SU-DHL-6 (cell line): ENCODE results near the gene HSPH1.

Experiments used
- H2AFZ ChIP-seq: fragments of 200-600 bp; sonication (generic); 2 replicates; pipeline ENCODE4 v1.6.1; 2014; ENCODE audit warnings: low read depth, mild to moderate bottlenecking, moderate library complexity, mixed read lengths, antibody characterized with exemption, low read length; ENCODE audit not compliant: severe bottlenecking
- H3F3A ChIP-seq: fragments of 200-600 bp; shearing (Covaris generic); 2 replicates; pipeline ENCODE4 v1.6.0; 2016; ENCODE audit warnings: antibody characterized with exemption, mild to moderate bottlenecking; ENCODE audit not compliant: insufficient read depth
- H3K27ac ChIP-seq: fragments of 200-600 bp; sonication (generic); 2 replicates; pipeline ENCODE4 v1.5.1; 2016; ENCODE audit warnings: low read depth, mild to moderate bottlenecking, low read length, moderate library complexity, mixed read lengths
- H3K27me3 ChIP-seq: fragments of 200-600 bp; sonication (generic), shearing (Covaris generic); 2 replicates; pipeline ENCODE4 v1.6.0; 2014; ENCODE audit warnings: mild to moderate bottlenecking, low read length
- H3K36me3 ChIP-seq: fragments of 200-600 bp; sonication (generic); 2 replicates; pipeline ENCODE4 v1.6.1; 2014; ENCODE audit warnings: mild to moderate bottlenecking, low read length, mixed read lengths
- H3K4me2 ChIP-seq: fragments of 300-600, 200-600 bp; shearing (Covaris generic), sonication (generic); 2 replicates; pipeline ENCODE4 v1.6.0; 2014; ENCODE audit warnings: low read length, low read depth, mild to moderate bottlenecking; ENCODE audit not compliant: poor library complexity, severe bottlenecking
- H3K4me3 ChIP-seq: fragments of 200-600 bp; sonication (generic); 2 replicates; pipeline ENCODE4 v1.5.1; 2014; ENCODE audit warnings: antibody characterized with exemption, low read length, mild to moderate bottlenecking, mixed read lengths; ENCODE audit not compliant: insufficient read depth, poor library complexity, severe bottlenecking
- H3K79me2 ChIP-seq: fragments of 200-600 bp; sonication (generic); 2 replicates; pipeline ENCODE4 v1.6.1; 2014; ENCODE audit warnings: mild to moderate bottlenecking, low read length, moderate library complexity; ENCODE audit not compliant: insufficient read depth
- H3K9ac ChIP-seq: fragments of 200-600 bp; sonication (generic); 2 replicates; pipeline ENCODE4 v1.7.0; 2014; ENCODE audit warnings: mild to moderate bottlenecking, low read length
- H3K9me2 ChIP-seq: fragments of 200-600 bp; sonication (generic); replicated peaks from 2 replicates; pipeline ENCODE4 v1.6.1; 2014; ENCODE audit warnings: low read length; ENCODE audit not compliant: insufficient read depth
- H3K9me3 ChIP-seq: fragments of 200-600 bp; sonication (generic); 2 replicates; pipeline ENCODE4 v1.6.1; 2014; ENCODE audit warnings: low read length, mixed read lengths; ENCODE audit not compliant: insufficient read depth
- H4K20me1 ChIP-seq: fragments of 200-600 bp; sonication (generic); 2 replicates; pipeline ENCODE4 v1.6.1; 2014; ENCODE audit warnings: low read depth, mild to moderate bottlenecking, antibody characterized with exemption, low read length, moderate library complexity, mixed read lengths
- EZH2phosphoT487 ChIP-seq: fragments of 200-600 bp; sonication (generic), shearing (Covaris generic); conservative IDR thresholded peaks from 2 replicates; pipeline ENCODE4 v1.6.1; 2018; ENCODE audit warnings: mild to moderate bottlenecking, antibody characterized with exemption, low read length, moderate library complexity, mixed read lengths
- TF ChIP-seq, protein P1 (sequence below): fragments of 200-600 bp; sonication (generic); IDR thresholded peaks from one replicate; pipeline ENCODE4 v1.5.1; 2017; ENCODE audit warnings: antibody characterized with exemption, mild to moderate bottlenecking, low read length, moderate library complexity; ENCODE audit not compliant: insufficient read depth, poor library complexity, severe bottlenecking

HSPH1 gene

DNA sequence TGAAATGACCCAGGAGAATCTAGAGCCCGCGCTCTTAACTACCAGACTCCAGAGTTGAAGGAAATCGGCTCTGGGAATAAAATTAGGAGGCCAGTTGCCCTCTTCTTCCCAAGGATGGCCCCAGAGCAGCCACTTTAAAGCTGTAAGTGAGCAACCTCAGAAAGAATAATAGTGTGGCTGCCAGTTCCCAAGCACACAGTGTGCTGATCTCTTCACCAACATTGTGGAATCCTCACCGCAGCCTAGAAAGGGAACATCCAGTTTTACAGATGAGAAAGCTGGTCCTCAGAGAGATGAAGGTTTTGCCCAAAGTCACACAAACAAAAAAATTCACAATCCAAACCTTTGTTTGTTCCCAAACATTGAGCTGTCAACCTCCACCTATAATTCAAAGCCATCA is 39.6 kb downstream of the HSPH1 start:
- Histone ChIP-seq H3K9ac (no peak overlapping the region), H3K27ac (no peak overlapping the region), H4K20me1 (no peaks in the 10 kb centered on the region), H3K9me2 (no peaks in the 10 kb centered on the region), H2AFZ (no peak overlapping the region), H3K4me2 (no peak overlapping the region), H3K79me2 (no peaks in the 10 kb centered on the region), H3K9me3 (no peaks in the 10 kb centered on the region), H3K4me3 (no peak overlapping the region), H3F3A (no peaks in the 10 kb centered on the region), H3K27me3 (no peaks in the 10 kb centered on the region), H3K36me3 (no peaks in the 10 kb centered on the region)
- TF ChIP-seq, protein P1, sequence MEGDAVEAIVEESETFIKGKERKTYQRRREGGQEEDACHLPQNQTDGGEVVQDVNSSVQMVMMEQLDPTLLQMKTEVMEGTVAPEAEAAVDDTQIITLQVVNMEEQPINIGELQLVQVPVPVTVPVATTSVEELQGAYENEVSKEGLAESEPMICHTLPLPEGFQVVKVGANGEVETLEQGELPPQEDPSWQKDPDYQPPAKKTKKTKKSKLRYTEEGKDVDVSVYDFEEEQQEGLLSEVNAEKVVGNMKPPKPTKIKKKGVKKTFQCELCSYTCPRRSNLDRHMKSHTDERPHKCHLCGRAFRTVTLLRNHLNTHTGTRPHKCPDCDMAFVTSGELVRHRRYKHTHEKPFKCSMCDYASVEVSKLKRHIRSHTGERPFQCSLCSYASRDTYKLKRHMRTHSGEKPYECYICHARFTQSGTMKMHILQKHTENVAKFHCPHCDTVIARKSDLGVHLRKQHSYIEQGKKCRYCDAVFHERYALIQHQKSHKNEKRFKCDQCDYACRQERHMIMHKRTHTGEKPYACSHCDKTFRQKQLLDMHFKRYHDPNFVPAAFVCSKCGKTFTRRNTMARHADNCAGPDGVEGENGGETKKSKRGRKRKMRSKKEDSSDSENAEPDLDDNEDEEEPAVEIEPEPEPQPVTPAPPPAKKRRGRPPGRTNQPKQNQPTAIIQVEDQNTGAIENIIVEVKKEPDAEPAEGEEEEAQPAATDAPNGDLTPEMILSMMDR, result no peak
- no peak for TF ChIP-seq EZH2phosphoT487

DNA sequence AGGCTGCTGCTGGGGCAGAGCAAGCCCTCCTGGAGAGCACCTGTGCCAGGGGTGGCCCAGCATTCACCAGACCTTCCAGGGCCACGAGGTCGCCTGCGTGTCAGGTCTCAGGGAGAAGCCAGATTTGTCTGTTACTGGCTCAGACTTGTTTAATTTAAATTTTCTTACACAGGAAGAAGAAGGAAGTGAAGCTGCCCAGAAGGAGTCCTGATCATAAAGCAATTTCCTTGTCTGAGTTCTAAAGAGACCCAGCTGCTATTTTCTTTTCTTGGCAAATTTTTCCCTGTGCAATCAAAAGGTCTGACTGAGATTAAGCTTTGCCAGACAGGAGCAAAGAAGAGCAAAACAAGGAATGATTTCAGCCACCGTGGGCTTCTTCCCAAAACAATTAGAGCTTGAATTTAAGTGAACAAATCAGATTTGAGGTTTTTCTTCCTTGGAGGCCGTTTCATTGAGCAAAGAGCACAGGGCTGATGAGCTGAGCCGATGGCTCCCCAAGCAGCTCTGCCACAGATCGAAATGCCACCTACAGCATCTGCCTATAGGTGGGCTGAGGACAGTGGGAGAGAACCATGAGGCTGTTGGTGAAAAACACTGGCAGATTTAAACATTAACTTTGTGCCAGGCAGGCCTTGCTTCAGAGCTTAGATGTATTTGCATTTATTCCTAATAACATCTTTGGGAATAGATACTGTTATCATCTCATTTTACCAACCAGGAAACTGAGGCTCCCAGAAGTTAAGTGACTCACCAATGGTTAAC is 40.1 kb downstream of the HSPH1 start:
- Histone ChIP-seq H3K79me2 (no peaks in the 10 kb centered on the region), H3F3A (no peaks in the 10 kb centered on the region), H3K9me2 (no peaks in the 10 kb centered on the region), H3K4me2 (no peak overlapping the region), H2AFZ (no peak overlapping the region), H4K20me1 (no peaks in the 10 kb centered on the region), H3K27me3 (no peaks in the 10 kb centered on the region), H3K9ac (no peak overlapping the region), H3K4me3 (no peak overlapping the region), H3K27ac (no peak overlapping the region), H3K36me3 (no peaks in the 10 kb centered on the region), H3K9me3 (no peaks in the 10 kb centered on the region)
- TF ChIP-seq, protein P1, result no peak
- no peak for TF ChIP-seq EZH2phosphoT487

DNA sequence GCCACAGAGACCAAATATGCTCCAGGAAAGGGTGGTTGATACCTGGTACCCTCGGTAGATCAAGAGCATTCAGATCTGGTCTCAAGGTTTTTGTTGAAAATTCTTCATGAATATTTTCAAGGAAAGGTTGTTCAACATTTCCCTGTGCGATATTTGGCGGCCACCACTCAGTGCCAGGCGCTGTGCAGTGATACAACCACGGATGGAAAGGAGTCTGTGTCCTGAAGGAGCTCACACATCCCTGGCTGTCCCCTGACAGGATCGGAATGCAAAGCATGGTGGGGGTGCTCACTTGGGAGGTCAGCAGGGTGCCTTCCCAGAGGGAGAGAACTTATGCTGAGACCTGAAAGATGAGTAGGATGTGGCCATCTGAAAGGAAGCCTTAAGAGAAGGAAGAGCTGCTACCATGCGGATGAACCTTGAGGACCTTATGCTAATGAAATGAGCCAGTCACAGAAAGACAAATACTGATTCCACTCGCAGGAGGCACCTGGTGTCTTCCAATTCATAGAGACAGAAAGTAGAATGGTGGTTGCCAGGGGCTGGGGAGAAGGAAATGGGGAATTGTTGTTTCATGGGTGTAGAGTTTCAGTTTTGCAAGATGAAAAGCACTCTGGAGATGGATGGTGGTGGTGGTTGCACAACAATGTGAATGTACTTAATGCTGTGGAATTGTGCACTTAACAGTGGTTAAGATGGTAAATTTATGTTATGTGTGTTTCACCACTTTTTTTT is 41.6 kb downstream of the HSPH1 start:
- Histone ChIP-seq H3K79me2 (no peaks in the 10 kb centered on the region), H2AFZ (no peak overlapping the region), H3K9me2 (no peaks in the 10 kb centered on the region), H3K9ac (no peak overlapping the region), H3K4me2 (no peak overlapping the region), H4K20me1 (no peaks in the 10 kb centered on the region), H3K4me3 (no peak overlapping the region), H3F3A (no peaks in the 10 kb centered on the region), H3K27me3 (no peaks in the 10 kb centered on the region), H3K27ac (no peak overlapping the region), H3K9me3 (no peaks in the 10 kb centered on the region), H3K36me3 (no peaks in the 10 kb centered on the region)
- no peak for TF ChIP-seq EZH2phosphoT487
- TF ChIP-seq, protein P1, result no peak
